Measurements from ENCODE around the gene KCNMA1.

The KCNMA1 gene

GRCh38 chr10:76945166-76945565 lies 692.4 kb downstream of the KCNMA1 start:
- no peak for DNase-seq (ENCODE audit: low read depth in 2 of 2)

- DNase-seq (ENCODE audit: low read depth in 2 of 2), result no peak
These were observed 693.0 kb downstream of the KCNMA1 start for GRCh38 chr10:76944640-76945039.

- DNase-seq (ENCODE audit: low read depth in 2 of 2), result no peak
These were observed 694.8 kb downstream of the KCNMA1 start for GRCh38 chr10:76942628-76943416.

GRCh38 chr10:76939933-76940468 lies 697.6 kb downstream of the KCNMA1 start:
- no peak for DNase-seq (ENCODE audit: low read depth in 2 of 2)

GRCh38 chr10:76937181-76937600 lies 700.4 kb downstream of the KCNMA1 start:
- DNase-seq (ENCODE audit: low read depth in 2 of 2), result no peak

GRCh38 chr10:76935941-76936613 lies 701.5 kb downstream of the KCNMA1 start:
- no peak for DNase-seq (ENCODE audit: low read depth in 2 of 2)

- DNase-seq (ENCODE audit: low read depth in 2 of 2), result no peak
These were observed 709.0 kb downstream of the KCNMA1 start for GRCh38 chr10:76928565-76928964.

GRCh38 chr10:76925636-76926405 lies 711.8 kb downstream of the KCNMA1 start:
- DNase-seq (ENCODE audit: low read depth in 2 of 2), result no peak

- no peak for DNase-seq (ENCODE audit: low read depth in 2 of 2)
These were observed 714.9 kb downstream of the KCNMA1 start for GRCh38 chr10:76922666-76923065.

- no peak for DNase-seq (ENCODE audit: low read depth in 2 of 2)
These were observed 716.1 kb downstream of the KCNMA1 start for GRCh38 chr10:76921383-76922010.

GRCh38 chr10:76920581-76920980 lies 717.0 kb downstream of the KCNMA1 start:
- DNase-seq (ENCODE audit: low read depth in 2 of 2), result no peak

GRCh38 chr10:76918106-76918505 lies 719.5 kb downstream of the KCNMA1 start:
- no peak for DNase-seq (ENCODE audit: low read depth in 2 of 2)

- DNase-seq (ENCODE audit: low read depth in 2 of 2), result no peak
These were observed 720.5 kb downstream of the KCNMA1 start for GRCh38 chr10:76917071-76917470.

GRCh38 chr10:76916536-76916935 lies 721.1 kb downstream of the KCNMA1 start:
- no peak for DNase-seq (ENCODE audit: low read depth in 2 of 2)

GRCh38 chr10:76915316-76915715 lies 722.3 kb downstream of the KCNMA1 start:
- no peak for DNase-seq (ENCODE audit: low read depth in 2 of 2)

- DNase-seq (ENCODE audit: low read depth in 2 of 2), result no peak
These were observed 726.4 kb downstream of the KCNMA1 start for GRCh38 chr10:76911184-76911583.

GRCh38 chr10:76910184-76910962 lies 727.2 kb downstream of the KCNMA1 start:
- DNase-seq (ENCODE audit: low read depth in 2 of 2), result no peak

- DNase-seq (ENCODE audit: low read depth in 2 of 2), result no peak
These were observed 731.4 kb downstream of the KCNMA1 start for GRCh38 chr10:76906256-76906655.

GRCh38 chr10:76905251-76905650 lies 732.4 kb downstream of the KCNMA1 start:
- no peak for DNase-seq (ENCODE audit: low read depth in 2 of 2)

- DNase-seq (ENCODE audit: low read depth in 2 of 2), result no peak
These were observed 734.1 kb downstream of the KCNMA1 start for GRCh38 chr10:76903387-76903945.

- no peak for DNase-seq (ENCODE audit: low read depth in 2 of 2)
These were observed 734.7 kb downstream of the KCNMA1 start for GRCh38 chr10:76902949-76903348.
